Measurements from ENCODE around the gene MAST4. TPM values are rescaled to one million over a fixed set of nuclear protein-coding genes. Genes with fewer than 3 reads are reported as not detected.

Gene MAST4
- polyA plus RNA-seq, 1 experiment = 4.0 TPM

DNA sequence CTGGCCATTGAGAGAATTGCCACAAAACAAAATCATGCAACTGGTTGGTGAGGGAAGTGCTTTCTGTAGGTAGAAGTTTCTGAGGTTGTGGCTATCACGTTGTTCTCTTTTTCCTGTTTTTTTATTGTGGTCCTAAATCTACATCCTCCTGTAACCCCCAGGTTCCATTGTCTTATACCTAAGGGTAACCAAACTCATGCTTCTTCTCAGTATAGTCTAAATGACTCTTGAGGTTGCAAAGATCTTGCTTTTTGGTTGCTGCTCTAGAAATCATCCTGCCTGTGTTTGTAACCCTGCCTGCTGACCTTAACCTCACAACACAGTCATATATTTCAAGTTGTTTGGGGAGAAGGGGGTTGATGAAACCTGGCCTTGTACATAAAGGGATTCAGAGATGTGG, 327.3 kb downstream of the MAST4 start:
- Histone ChIP-seq H3K36me3 (ENCODE audit: control insufficient read depth, insufficient read depth, low read length) (no peaks in the 10 kb centered on the region), H3K27me3 (ENCODE audit: control insufficient read depth, insufficient read depth, low read length) (no peaks in the 10 kb centered on the region), H3K4me3 (ENCODE audit: low read depth, low read length) (no peak overlapping the region)
- ChIA-PET CTCF (no interaction called here), POLR2A (no interaction called here)
- no peak for TF ChIP-seq CTCF (IDR thresholded peaks at IDR 0.05; ENCODE audit: insufficient read depth, low read depth, low read length)
- no peak for DNase-seq (ENCODE audit: low read depth)

DNA sequence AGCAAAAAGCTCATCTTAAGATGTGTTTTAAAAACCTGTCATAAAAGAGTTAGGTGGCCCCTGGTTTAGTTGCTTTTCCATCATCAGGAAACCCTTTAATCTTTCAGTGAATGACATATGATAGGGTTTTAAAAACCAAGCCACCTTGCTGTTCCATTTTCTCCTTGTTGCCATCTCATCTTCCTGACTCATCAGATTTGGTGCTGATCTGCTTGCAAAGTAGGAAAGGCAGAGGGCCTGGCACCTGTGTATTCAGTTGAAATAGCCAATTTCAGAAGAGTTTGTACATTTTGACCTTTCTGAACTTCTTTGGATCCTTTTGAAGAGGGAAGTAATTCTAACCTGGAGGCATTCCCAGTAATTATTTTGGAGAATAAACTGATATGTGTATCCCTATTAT, 327.7 kb downstream of the MAST4 start:
- TF ChIP-seq CTCF (IDR thresholded peaks at IDR 0.05; ENCODE audit: insufficient read depth, low read depth, low read length) = no peak
- CTCF ChIA-PET = no interaction called here

DNA sequence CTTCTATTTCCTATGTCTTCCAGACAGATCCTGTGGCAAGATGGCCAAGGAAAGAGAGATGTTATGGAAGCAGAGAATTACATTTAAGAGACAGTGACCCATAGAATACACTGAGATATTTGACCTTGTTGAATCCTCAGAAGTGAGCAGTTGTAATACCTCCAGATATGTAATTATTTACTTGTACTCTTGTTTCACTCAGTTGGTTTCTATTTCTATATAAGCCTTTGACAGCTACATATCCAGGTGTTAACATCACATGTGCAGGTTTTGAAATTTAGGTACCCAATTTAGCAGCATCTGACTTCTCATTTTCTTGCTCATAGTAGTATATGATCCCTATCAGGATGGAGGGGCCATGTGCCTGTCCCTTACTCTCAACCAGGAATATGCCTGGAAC, 330.9 kb downstream of the MAST4 start:
- H3K27me3 ChIP-seq (ENCODE audit: control insufficient read depth, insufficient read depth, low read length) = no peaks in the 10 kb centered on the region
- no peak overlapping the region for H3K4me3 ChIP-seq (ENCODE audit: low read depth, low read length)
- CTCF ChIA-PET = no interaction called here
- H3K36me3 ChIP-seq (ENCODE audit: control insufficient read depth, insufficient read depth, low read length) = no peaks in the 10 kb centered on the region
- POLR2A ChIA-PET = no interaction called here
- DNase-seq (ENCODE audit: low read depth) = no peak
- no peak for TF ChIP-seq CTCF (IDR thresholded peaks at IDR 0.05; ENCODE audit: insufficient read depth, low read depth, low read length)

More for the DNA sequence above, 327.7 kb downstream of the MAST4 start:
- Histone ChIP-seq H3K4me3 (ENCODE audit: low read depth, low read length) (no peak overlapping the region), H3K27me3 (ENCODE audit: control insufficient read depth, insufficient read depth, low read length) (no peaks in the 10 kb centered on the region), H3K36me3 (ENCODE audit: control insufficient read depth, insufficient read depth, low read length) (no peaks in the 10 kb centered on the region)
- DNase-seq (ENCODE audit: low read depth) = no peak
- POLR2A ChIA-PET = no interaction called here

DNA sequence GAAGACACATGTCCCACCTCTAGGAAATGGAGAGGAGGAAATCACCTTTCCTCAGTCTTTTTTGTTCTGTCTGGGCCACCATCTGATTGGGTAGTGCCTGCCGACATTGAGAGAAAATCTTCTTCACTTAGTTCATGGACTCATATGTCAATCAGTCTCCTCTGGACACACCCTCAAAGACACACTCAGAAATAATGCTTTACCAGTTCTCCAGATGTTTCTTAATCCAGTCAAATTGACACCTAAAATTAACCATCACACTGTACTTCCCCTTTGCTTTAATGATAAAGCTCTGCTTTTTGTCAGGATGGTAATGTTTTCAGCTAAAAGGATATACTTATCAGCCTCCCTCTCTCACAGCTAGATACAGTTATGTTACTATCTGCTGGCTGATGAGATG, 333.1 kb downstream of the MAST4 start:
- Histone ChIP-seq H3K27me3 (ENCODE audit: control insufficient read depth, insufficient read depth, low read length) (no peaks in the 10 kb centered on the region), H3K36me3 (ENCODE audit: control insufficient read depth, insufficient read depth, low read length) (no peaks in the 10 kb centered on the region), H3K4me3 (ENCODE audit: low read depth, low read length) (no peak overlapping the region)
- DNase-seq (ENCODE audit: low read depth) = no peak
- ChIA-PET CTCF (interaction anchor here (1.2 kb wide), 1 partner anchor 29 kb away, joined by 3 read pairs; no protein-coding TSS in a partner anchor), POLR2A (no interaction called here)
- no peak for TF ChIP-seq CTCF (IDR thresholded peaks at IDR 0.05; ENCODE audit: insufficient read depth, low read depth, low read length)

- H3K4me3 ChIP-seq (ENCODE audit: low read depth, low read length) = no peak overlapping the region
- POLR2A ChIA-PET = no interaction called here
- CTCF ChIA-PET = interaction anchor here (1.2 kb wide), 1 partner anchor 28 kb away, joined by 3 read pairs; no protein-coding TSS in a partner anchor
- H3K36me3 ChIP-seq (ENCODE audit: control insufficient read depth, insufficient read depth, low read length) = no peaks in the 10 kb centered on the region
- no peak for TF ChIP-seq CTCF (IDR thresholded peaks at IDR 0.05; ENCODE audit: insufficient read depth, low read depth, low read length)
- H3K27me3 ChIP-seq (ENCODE audit: control insufficient read depth, insufficient read depth, low read length) = no peaks in the 10 kb centered on the region
- DNase-seq (ENCODE audit: low read depth) = no peak
Observed at GRCh38 chr5:66929995-66930394, 333.8 kb downstream of the MAST4 start.

Measured in BJ (cell line).